Fibroblast of lung (primary cell): ENCODE results near the gene MMRN2. TPM values are rescaled to one million over a fixed set of nuclear protein-coding genes. Genes with fewer than 3 reads are reported as not detected.

Experiments
- DNase-seq, 2 donors: peaks; one replicate each; pipeline versions ENCODE4 v3.0.0 to v3.0.0-alpha.2; 2010; ENCODE audit warnings: low read depth in 2 of 2
- H2AFZ ChIP-seq: 2 replicates; pipeline ENCODE4 v1.5.1; 2012; ENCODE audit warnings: low read length, control low read depth, inconsistent platforms
- H3K27ac ChIP-seq: 2 replicates; pipeline ENCODE4 v1.5.1; 2011; ENCODE audit warnings: low read length, control low read depth; ENCODE audit not compliant: insufficient read depth
- H3K27me3 ChIP-seq: 2 replicates; pipeline ENCODE4 v1.5.1; 2011; ENCODE audit warnings: mild to moderate bottlenecking, low read length; ENCODE audit not compliant: control insufficient read depth, insufficient read depth
- H3K36me3 ChIP-seq: 2 replicates; pipeline ENCODE4 v1.5.1; 2011; ENCODE audit warnings: low read length; ENCODE audit not compliant: control insufficient read depth, insufficient read depth
- H3K4me1 ChIP-seq: 2 replicates; pipeline ENCODE4 v1.5.1; 2011; ENCODE audit warnings: low read length; ENCODE audit not compliant: control insufficient read depth, insufficient read depth; ENCODE audit errors: extremely low read depth
- H3K4me2 ChIP-seq: 2 replicates; pipeline ENCODE4 v1.5.1; 2011; ENCODE audit warnings: low read length, control low read depth; ENCODE audit not compliant: insufficient read depth; ENCODE audit errors: extremely low read depth
- H3K4me3 ChIP-seq, 4 experiments: fragments of 200-600 bp in 1 of 4; sonication (generic) in 1 of 4; replicated peaks in 1 of 4; 2 replicates each; pipeline ENCODE4 v1.5.1; 2011 to 2016; ENCODE audit warnings: low read length in 4 of 4, low read depth in 3 of 4, mild to moderate bottlenecking in 3 of 4, control low read depth in 2 of 4, inconsistent platforms in 1 of 4, mixed read lengths in 1 of 4; ENCODE audit not compliant: insufficient read depth in 1 of 4; ENCODE audit errors: control extremely low read depth in 1 of 4
- H3K79me2 ChIP-seq: 2 replicates; pipeline ENCODE4 v1.5.1; 2012; ENCODE audit warnings: mild to moderate bottlenecking, low read length, inconsistent platforms; ENCODE audit not compliant: control insufficient read depth, insufficient read depth
- H3K9ac ChIP-seq: 2 replicates; pipeline ENCODE4 v1.5.1; 2011; ENCODE audit warnings: mild to moderate bottlenecking, low read length, control low read depth; ENCODE audit not compliant: insufficient read depth
- H3K9me3 ChIP-seq: 2 replicates; pipeline ENCODE4 v1.5.1; 2012; ENCODE audit warnings: low read depth, low read length; ENCODE audit not compliant: control insufficient read depth, insufficient read depth
- H4K20me1 ChIP-seq: 2 replicates; pipeline ENCODE4 v1.5.1; 2011; ENCODE audit warnings: low read length; ENCODE audit not compliant: control insufficient read depth, insufficient read depth; ENCODE audit errors: extremely low read depth
- CTCF ChIP-seq, 2 donors: IDR thresholded peaks in 1 of 2; conservative IDR thresholded peaks in 1 of 2; 1 replicate in 1 of 2; 2 replicates in 1 of 2; pipeline ENCODE4 v1.5.1; 2011 to 2012; ENCODE audit warnings: low read length in 2 of 2, control low read depth in 1 of 2, inconsistent platforms in 1 of 2, low read depth in 1 of 2, mild to moderate bottlenecking in 1 of 2
- EZH2 ChIP-seq: IDR thresholded peaks from 2 replicates; pipeline ENCODE4 v1.5.1; 2012; ENCODE audit warnings: low read length, control low read depth, mild to moderate bottlenecking; ENCODE audit errors: missing control alignments
- polyA plus RNA-seq, 2 donors: library from polyadenylated mRNA; depleted of rRNA in 1 of 2; stranded (reverse) in 1 of 2; unstranded in 1 of 2; fragments of >200 nt; gene quantifications; 2 replicates each; pipeline ENCODE4 v1.2.1, GENCODE V29; 2011 to 2012; ENCODE audit warnings: missing spikeins in 1 of 2
- total RNA-seq: library from RNA; depleted of rRNA; stranded (reverse); fragments of >200 nt; gene quantifications from 2 replicates; pipeline ENCODE4 v1.2.1, GENCODE V29; 2014

MMRN2 gene
- total and polyA plus RNA-seq, 2 donors (not counting 1 experiment from before 2014, with no cell fraction given): 1.5 to 2.1 TPM

DNA sequence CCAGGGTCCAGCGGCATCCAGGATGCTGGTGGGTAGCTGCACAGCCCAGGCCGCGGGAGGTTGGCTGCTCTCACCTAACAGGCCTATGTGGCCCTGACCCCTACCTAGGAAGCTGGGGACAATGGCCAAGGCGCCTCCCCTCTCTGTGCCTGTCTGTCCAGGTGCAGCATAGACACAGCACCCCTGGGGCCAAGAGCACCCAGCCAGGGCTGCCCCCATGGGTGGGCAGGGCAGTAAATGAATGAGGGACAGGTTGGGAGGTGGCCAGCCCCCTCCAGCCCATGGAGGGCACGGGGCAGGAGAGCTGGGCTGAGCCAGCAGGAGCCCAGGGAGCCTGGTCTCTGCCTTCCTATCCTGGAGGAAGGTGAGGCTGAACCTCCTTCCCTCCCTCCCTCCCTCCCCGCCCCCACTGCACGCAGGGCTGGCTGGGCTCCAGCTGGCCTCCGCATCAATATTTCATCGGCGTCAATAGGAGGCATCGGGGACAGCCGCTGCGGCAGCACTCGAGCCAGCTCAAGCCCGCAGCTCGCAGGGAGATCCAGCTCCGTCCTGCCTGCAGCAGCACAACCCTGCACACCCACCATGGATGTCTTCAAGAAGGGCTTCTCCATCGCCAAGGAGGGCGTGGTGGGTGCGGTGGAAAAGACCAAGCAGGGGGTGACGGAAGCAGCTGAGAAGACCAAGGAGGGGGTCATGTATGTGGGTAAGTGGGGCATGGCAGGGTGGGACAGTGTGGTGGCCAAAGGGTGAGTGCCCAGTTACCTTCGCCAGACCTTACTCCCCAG, 893 bp upstream of the MMRN2 start, which contains the start of gene SNCG:
TSS of gene SNCG (plus strand) at position 484 of the 785 bp plus-strand sequence. CDS start at position 583, 99 bp downstream.
- H2AFZ ChIP-seq: peak within 1 kb of the TSS; percentile 38
- H3K4me2 ChIP-seq: peak within 1 kb of the TSS; percentile 16
- no peaks in the 10 kb centered on the region for H3K36me3 ChIP-seq
- no peak within 1 kb of the TSS for H3K9ac ChIP-seq
- peak within 1 kb of the TSS; percentile 22 for H3K27ac ChIP-seq
- H3K4me3 ChIP-seq: no peak within 1 kb of the TSS
- no peaks in the 10 kb centered on the region for H3K79me2 ChIP-seq
- peaks cover 21% of the 10 kb centered on the region for H3K4me1 ChIP-seq
- no peaks in the 10 kb centered on the region for H3K27me3 ChIP-seq
- DNase-seq: no peak
- no peaks in the 10 kb centered on the region for H4K20me1 ChIP-seq
- no peaks in the 10 kb centered on the region for H3K9me3 ChIP-seq
- TF ChIP-seq EZH2: no peak
- no peak for TF ChIP-seq CTCF (conservative IDR thresholded peaks at IDR 0.05 in 1 of 2, IDR thresholded peaks at IDR 0.05 in 1 of 2; ENCODE audit: low read depth in 1 of 2, low read length in 2 of 2)

DNA sequence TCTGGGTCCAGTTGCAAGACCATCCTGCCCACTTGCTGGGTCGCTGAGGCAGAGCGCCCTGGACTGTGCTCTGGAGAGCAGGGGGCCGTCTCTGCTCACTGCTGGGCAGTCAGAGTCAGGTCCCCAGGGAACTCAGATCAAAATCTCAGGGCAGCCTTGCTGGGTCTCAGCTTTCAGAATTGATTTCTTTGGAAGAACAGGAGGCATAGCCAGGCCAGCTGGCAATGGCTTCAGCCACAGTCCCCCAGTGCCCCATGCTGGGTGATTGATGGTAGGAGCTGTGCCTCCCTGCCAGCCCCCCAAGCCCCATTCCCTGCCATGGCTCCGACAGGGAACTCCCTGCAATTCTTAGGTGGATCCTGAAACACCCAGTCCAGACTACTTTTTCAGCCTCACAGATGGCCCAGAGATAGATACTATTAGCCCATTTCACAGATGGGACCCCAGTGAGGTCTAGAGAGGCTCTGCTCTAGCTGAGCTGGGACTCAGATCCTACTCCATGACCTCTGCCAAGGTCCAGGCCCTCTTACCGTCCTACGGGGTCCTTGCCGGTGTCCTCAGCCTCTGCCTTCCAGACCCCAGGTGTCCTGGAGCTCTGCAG, 467 bp downstream of the MMRN2 start:
- no peaks in the 10 kb centered on the region for H3K36me3 ChIP-seq
- H3K4me3 ChIP-seq: no peak overlapping the region
- H3K9me3 ChIP-seq: no peaks in the 10 kb centered on the region
- no peak overlapping the region for H3K4me2 ChIP-seq
- no peaks in the 10 kb centered on the region for H3K27me3 ChIP-seq
- H2AFZ ChIP-seq: no peak overlapping the region
- peaks cover 21% of the 10 kb centered on the region for H3K4me1 ChIP-seq
- no peak overlapping the region for H3K9ac ChIP-seq
- H3K27ac ChIP-seq: no peak overlapping the region
- no peaks in the 10 kb centered on the region for H4K20me1 ChIP-seq
- H3K79me2 ChIP-seq: no peaks in the 10 kb centered on the region
- TF ChIP-seq CTCF (conservative IDR thresholded peaks at IDR 0.05 in 1 of 2, IDR thresholded peaks at IDR 0.05 in 1 of 2; ENCODE audit: low read depth in 1 of 2, low read length in 2 of 2) (no peak), EZH2 (no peak)
- no peak for DNase-seq

- Histone ChIP-seq H3K79me2 (no peaks in the 10 kb centered on the region), H3K4me3 (no peak overlapping the region), H3K27me3 (no peaks in the 10 kb centered on the region), H4K20me1 (no peaks in the 10 kb centered on the region), H3K4me2 (no peak overlapping the region), H3K9me3 (no peaks in the 10 kb centered on the region), H2AFZ (no peak overlapping the region), H3K36me3 (no peaks in the 10 kb centered on the region), H3K9ac (no peak overlapping the region), H3K4me1 (peaks cover 20% of the 10 kb centered on the region), H3K27ac (no peak overlapping the region)
- no peak for DNase-seq
- TF ChIP-seq EZH2 (no peak), CTCF (conservative IDR thresholded peaks at IDR 0.05 in 1 of 2, IDR thresholded peaks at IDR 0.05 in 1 of 2; ENCODE audit: low read depth in 1 of 2, low read length in 2 of 2) (no peak)
These were observed 1.1 kb downstream of the MMRN2 start for GRCh38 chr10:86956195-86956847.
